Activated naive CD8-positive, alpha-beta T cell (primary cell): ENCODE results near the gene POLE2.
"Not testable (repeated sequence)": the region's sequence is repeated elsewhere in the genome, so short reads cannot be mapped to it uniquely, and the experiment has no call there.

ENCODE experiments used
- H3K27ac Mint-ChIP-seq: one replicate; pipeline ENCODE4 v1.8.0; 2021; ENCODE audit warnings: mixed read lengths
- H3K27me3 Mint-ChIP-seq: one replicate; pipeline ENCODE4 v1.8.0; 2021; ENCODE audit warnings: mixed read lengths
- H3K36me3 Mint-ChIP-seq: one replicate; pipeline ENCODE4 v1.8.0; 2021; ENCODE audit warnings: mixed read lengths
- H3K4me1 Mint-ChIP-seq: one replicate; pipeline ENCODE4 v1.8.0; 2021; ENCODE audit warnings: low read depth, mixed read lengths
- H3K4me3 Mint-ChIP-seq: one replicate; pipeline ENCODE4 v1.8.0; 2021; ENCODE audit warnings: mild to moderate bottlenecking, mixed read lengths
- H3K9me3 Mint-ChIP-seq: one replicate; pipeline ENCODE4 v1.8.0; 2021; ENCODE audit warnings: low read depth, mixed read lengths

The POLE2 gene

DNA sequence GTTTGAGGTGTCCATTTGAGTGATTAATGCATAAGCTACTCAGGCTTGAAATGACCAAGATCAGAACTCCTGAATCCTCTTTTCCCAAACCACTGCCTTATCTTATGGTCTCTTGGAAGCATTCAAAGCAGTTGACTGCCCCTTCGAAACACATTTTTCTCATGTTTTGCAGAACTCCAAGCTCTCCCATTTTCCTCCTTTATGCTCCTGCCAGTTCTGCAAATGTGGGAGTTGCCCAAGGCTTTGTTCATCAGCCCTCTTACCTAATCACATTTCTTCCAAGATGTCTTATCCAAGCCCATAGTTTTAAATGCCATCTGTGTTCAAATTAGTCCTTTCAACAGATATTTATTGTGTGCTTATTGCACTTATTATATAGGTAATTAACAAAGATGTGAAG, 51.1 kb downstream of the POLE2 start:
- peak overlapping the region; percentile 98 for H3K4me3 Mint-ChIP-seq
- no peaks in the 10 kb centered on the region for H3K27me3 Mint-ChIP-seq
- peak overlapping the region; percentile 51 for H3K27ac Mint-ChIP-seq
- H3K36me3 Mint-ChIP-seq, result peaks cover 13% of the 10 kb centered on the region
- no peaks in the 10 kb centered on the region for H3K9me3 Mint-ChIP-seq
- peaks cover 52% of the 10 kb centered on the region for H3K4me1 Mint-ChIP-seq

DNA sequence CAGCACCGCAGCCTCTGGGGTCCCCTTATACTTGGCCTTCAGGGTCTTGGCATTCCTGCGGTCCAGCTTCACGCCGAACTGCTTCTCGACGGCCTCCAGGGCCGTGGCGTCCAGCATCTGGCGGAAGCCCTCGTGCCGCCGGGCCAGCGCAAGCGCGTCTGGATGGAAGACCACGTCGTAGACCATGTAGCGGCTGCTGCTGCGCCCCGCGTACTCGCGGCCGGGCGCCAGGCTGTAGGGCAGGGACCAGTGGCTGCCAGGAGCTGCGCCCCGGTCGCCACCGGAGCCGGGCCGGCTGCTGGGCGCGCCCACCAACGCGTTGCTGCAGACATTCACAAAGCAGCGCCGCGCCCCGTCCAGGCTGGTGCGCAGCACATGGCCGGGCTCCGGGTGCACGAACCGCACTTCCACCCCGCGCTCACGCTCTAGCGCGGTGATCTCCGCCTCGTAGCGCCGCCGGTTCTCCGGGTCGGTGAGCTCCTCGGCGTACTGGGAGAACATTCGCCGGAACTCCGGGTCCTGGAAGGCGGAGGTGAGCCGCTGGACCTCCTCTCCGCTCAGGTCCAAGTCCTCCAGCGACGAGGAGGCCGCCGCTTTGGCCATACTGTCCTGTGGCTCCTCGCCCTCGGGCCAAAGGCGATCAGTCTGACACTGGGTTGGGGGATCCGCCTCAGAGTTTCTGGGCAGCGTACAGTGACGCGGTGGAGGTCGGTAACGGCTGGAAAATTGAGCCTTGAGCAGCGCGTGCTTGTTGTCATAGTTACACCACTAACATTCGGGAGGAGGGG, 53.3 kb downstream of the POLE2 start, which contains the start of gene DNAAF2:
TSS of gene DNAAF2 (minus strand) at position 698 of the 788 bp plus-strand sequence. CDS start at position 603, 95 bp downstream.
- peak within 1 kb of the TSS; percentile 98 for H3K4me3 Mint-ChIP-seq
- no peaks in the 10 kb centered on the region for H3K27me3 Mint-ChIP-seq
- no peaks in the 10 kb centered on the region for H3K9me3 Mint-ChIP-seq
- peak within 1 kb of the TSS; percentile 97 for H3K27ac Mint-ChIP-seq
- peaks cover 50% of the 10 kb centered on the region for H3K4me1 Mint-ChIP-seq
- peaks cover 9% of the 10 kb centered on the region for H3K36me3 Mint-ChIP-seq

DNA sequence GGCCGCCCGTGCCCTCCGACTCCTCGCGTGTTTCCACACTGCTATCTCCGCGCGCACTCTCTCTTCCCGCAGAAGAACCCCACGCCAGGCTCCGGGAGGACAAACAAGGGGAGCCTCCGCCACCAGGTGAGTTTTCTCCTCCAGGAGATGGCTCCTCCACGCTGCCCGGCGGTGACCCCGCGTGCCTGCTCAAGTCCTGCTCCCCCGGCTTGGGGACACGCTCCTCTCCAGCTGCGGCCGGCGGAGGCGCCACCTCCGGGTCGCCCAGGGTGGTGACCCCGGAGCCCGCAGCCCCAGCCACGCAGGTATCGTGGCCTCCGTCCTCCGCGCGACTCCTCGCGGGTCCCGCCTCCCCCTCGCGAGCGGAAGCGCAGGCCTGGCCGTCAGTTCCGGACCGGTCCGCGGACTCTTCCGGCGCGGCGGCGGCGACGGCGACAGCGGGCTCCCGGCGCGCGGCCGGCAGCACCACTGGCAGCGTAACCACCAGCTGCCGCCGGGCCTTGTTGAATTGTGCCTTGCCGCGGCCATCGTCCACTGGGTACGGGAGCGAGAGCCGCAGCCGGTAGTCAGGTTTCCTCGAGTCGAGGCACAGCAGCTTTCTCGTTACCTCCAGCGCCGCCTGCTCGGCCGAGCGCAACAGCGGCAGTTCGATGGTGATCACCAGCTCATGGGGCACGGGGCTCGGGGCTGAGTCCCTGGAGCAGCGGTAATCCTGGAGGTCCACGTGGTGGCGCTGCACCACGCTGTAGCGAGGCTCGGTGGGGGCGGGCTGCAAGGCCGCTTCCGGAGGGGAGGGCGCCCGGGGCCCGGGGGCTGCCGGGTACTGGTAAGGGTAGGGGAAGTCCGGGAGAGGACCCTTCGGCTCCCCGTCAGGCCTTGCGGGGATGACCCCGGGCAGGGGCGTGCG, 54.1 kb downstream of the POLE2 start:
- peak overlapping the region; percentile 95 for H3K27ac Mint-ChIP-seq
- no peaks in the 10 kb centered on the region for H3K9me3 Mint-ChIP-seq
- H3K4me3 Mint-ChIP-seq, result peak overlapping the region; percentile 98
- no peaks in the 10 kb centered on the region for H3K27me3 Mint-ChIP-seq
- peaks cover 49% of the 10 kb centered on the region for H3K4me1 Mint-ChIP-seq
- peaks cover 9% of the 10 kb centered on the region for H3K36me3 Mint-ChIP-seq

DNA sequence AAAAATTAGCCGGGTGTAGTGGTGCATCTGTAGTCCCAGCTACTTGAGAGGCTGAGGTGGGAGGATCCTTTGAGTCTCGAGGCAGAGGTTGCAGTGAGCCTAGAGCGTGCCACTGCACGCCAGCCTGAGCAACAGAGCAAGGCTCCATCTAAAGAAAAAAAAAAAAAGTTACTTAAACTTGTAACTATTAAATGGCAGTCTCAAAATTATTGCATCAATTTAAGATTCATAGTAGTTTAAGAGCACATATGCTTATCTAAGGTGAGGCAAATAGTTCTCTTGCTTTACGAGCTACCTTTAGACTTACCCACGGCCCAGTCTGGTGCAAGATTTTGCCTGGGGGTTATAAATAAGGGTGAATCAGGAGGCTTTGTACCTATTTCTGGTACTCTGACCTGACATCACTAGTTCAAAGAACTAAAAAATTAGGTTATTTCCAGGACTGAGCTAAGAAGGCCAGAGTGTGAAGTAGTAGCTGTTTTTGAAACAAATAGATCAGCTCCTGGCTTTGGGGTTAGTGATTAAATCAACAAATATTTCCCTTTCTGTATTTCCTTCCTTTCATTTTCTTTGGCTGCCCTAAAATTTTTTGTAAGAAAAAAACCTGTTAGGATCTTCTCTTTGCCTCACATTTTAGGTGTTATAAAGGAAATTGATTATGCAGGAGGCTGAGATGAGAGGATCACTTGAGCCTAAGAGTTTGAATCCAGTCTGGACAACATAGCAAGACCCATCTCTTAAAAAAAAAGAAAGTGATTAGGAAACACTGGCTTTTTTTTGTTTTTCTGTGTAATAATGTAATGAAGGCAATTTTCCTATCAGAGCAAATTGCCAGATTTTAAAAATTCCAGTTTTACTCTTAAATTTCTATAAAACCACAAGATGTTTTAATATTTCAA, 63.8 kb downstream of the POLE2 start:
- H3K36me3 Mint-ChIP-seq, result peaks cover 3% of the 10 kb centered on the region
- H3K4me1 Mint-ChIP-seq, result peaks cover 59% of the 10 kb centered on the region
- H3K4me3 Mint-ChIP-seq, result peak overlapping the region; percentile 97
- no peaks in the 10 kb centered on the region for H3K27me3 Mint-ChIP-seq
- H3K27ac Mint-ChIP-seq, result peak overlapping the region; percentile 75
- H3K9me3 Mint-ChIP-seq, result no peaks in the 10 kb centered on the region

DNA sequence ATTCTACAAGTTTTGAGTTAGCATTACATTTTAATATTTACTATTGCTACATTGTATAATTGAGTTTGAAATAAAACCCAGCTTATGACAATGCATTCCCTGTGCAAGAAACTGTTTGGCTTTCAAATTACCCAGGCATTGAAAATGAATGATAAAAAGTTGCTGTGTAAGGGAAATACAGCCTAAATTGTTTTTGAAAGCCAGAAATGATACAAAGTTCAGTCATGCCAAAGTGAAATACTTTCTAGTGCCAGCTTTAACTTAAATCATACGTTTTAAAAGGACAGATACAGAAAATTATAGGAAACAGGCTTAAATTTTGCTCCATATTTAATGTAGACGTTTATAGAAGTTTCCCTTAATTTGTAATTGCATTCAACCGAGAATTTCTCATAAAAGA, 64.6 kb downstream of the POLE2 start:
- peaks cover 60% of the 10 kb centered on the region for H3K4me1 Mint-ChIP-seq
- H3K9me3 Mint-ChIP-seq, result no peaks in the 10 kb centered on the region
- peak overlapping the region; percentile 75 for H3K27ac Mint-ChIP-seq
- H3K36me3 Mint-ChIP-seq, result peaks cover 9% of the 10 kb centered on the region
- no peaks in the 10 kb centered on the region for H3K27me3 Mint-ChIP-seq
- peak overlapping the region; percentile 97 for H3K4me3 Mint-ChIP-seq

DNA sequence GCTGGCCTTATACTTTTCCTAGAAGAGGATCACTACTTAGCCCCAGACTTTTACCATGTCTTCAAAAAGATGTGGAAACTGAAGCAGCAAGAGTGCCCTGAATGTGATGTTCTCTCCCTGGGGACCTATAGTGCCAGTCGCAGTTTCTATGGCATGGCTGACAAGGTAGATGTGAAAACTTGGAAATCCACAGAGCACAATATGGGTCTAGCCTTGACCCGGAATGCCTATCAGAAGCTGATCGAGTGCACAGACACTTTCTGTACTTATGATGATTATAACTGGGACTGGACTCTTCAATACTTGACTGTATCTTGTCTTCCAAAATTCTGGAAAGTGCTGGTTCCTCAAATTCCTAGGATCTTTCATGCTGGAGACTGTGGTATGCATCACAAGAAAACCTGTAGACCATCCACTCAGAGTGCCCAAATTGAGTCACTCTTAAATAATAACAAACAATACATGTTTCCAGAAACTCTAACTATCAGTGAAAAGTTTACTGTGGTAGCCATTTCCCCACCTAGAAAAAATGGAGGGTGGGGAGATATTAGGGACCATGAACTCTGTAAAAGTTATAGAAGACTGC, 65.9 kb downstream of the POLE2 start:
- Mint-ChIP-seq H3K4me1 (peaks cover 65% of the 10 kb centered on the region), H3K27ac (peak overlapping the region; percentile 84), H3K36me3 (peaks cover 16% of the 10 kb centered on the region), H3K4me3 (peak overlapping the region; percentile 97), H3K9me3 (no peaks in the 10 kb centered on the region), H3K27me3 (no peaks in the 10 kb centered on the region)

DNA sequence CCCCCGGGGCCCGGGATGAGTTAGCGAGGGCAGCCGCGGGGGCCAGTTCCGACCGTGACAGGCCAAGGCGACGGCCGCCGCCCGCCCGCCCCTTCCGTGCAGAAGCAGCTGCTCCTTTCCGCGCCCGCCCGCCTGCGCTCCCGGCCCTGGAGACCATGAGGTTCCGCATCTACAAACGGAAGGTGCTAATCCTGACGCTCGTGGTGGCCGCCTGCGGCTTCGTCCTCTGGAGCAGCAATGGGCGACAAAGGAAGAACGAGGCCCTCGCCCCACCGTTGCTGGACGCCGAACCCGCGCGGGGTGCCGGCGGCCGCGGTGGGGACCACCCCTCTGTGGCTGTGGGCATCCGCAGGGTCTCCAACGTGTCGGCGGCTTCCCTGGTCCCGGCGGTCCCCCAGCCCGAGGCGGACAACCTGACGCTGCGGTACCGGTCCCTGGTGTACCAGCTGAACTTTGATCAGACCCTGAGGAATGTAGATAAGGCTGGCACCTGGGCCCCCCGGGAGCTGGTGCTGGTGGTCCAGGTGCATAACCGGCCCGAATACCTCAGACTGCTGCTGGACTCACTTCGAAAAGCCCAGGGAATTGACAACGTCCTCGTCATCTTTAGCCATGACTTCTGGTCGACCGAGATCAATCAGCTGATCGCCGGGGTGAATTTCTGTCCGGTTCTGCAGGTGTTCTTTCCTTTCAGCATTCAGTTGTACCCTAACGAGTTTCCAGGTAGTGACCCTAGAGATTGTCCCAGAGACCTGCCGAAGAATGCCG, 66.7 kb downstream of the POLE2 start:
- Mint-ChIP-seq H3K4me3 (peak overlapping the region; percentile 97), H3K27me3 (no peaks in the 10 kb centered on the region), H3K27ac (peak overlapping the region; percentile 84), H3K9me3 (no peaks in the 10 kb centered on the region), H3K4me1 (peaks cover 66% of the 10 kb centered on the region), H3K36me3 (peaks cover 14% of the 10 kb centered on the region)

DNA sequence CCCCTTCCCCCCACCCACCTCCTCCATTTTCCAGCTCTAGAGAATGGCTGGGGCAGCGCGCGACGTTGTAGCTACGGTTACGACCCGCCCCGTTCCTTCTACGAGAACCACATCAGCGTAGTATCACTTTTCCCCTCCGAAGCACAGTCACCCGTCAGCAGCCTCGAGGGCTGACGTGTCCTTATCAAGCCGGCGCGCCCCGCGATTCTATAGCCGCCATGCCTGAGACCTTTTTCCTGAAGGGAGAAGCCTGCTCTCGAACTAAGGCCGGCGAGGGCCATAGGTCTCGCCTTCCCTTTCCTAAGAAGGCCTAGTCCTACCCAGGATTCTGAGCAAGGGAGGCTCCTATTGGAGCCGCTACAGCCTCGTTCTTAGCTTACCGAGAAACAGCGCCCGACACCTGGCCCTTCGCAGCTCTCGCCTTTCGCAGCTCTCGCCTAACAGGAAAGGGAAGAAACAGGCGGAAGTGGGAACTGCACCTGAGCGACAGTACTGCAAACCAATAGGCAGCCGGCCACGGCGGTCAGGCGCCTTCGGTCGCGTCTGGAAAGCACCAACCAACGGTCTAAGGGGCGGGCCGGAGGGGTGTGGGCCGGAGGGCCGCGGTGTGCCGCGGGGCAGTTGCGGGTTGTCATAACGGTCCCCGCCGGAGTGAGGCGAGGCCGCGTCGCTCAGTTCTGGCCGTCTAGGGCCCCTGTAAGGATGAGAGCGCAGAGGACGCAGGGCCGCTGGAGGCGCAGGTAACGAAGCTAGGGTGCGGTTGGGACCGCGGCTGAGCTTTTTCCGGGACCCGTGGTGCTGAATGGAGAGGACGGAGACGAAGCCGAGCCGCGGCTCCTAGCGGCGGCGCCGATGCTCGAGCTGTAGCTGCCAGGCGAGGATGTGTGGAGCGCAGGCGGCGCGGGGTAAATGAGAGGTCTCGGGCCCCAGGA, 67.6 kb downstream of the POLE2 start, which contains the start of the genes MGAT2 and RPL36AL:
TSS of gene MGAT2 (plus strand) at position 618 of the 932 bp plus-strand sequence. CDS start 470 bp downstream, outside the sequence.
TSS of gene RPL36AL (minus strand) at position 445 of the 932 bp plus-strand sequence. CDS start 1,522 bp downstream, outside the sequence.
- Mint-ChIP-seq H3K27ac (peak within 1 kb of the TSS; percentile 98), H3K36me3 (peaks cover 14% of the 10 kb centered on the region), H3K27me3 (no peaks in the 10 kb centered on the region), H3K4me3 (peak within 1 kb of the TSS; percentile 97), H3K9me3 (no peaks in the 10 kb centered on the region), H3K4me1 (peaks cover 62% of the 10 kb centered on the region)

DNA sequence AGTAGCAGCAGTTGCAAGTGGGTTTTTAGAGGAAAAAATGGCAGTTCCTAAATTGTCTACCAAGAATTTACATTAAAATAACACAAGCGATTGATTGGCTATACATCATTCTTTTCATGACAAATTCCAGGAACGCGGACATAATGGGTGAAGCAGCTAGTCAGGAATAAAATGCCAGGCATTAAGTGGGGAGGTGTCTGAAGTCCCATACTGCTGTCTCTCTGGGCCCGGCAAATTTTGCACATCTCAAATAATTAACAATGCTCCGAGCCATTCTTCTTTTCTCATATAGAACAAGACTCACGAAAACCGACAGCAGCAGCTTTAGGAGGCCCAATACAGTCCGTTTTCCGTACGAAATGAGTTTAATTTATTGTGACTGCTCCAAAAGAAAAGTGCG, 68.3 kb downstream of the POLE2 start:
- Mint-ChIP-seq H3K4me1 (peaks cover 58% of the 10 kb centered on the region), H3K27ac (peak overlapping the region; percentile 98), H3K9me3 (no peaks in the 10 kb centered on the region), H3K36me3 (peaks cover 14% of the 10 kb centered on the region), H3K4me3 (peak overlapping the region; percentile 97), H3K27me3 (no peaks in the 10 kb centered on the region)

DNA sequence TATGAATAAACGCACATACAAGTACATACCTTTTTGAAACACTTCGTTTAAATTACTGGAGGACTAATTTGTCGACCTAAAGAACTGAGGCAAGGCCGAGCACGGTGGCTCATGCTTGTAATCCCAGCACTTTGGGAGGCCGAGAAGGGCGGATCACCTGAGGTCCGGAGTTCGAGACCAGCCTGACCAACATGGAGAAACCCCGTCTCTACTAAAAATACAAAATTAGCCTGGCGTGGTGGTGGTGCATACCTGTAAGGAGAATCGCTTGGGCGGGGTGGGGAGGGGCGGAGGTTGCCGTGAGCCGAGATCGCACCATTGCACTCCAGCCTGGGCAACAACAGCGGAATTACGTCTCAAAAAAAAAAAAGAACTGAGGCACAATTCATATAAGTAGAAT, 68.7 kb downstream of the POLE2 start:
- H3K4me1 Mint-ChIP-seq, result peaks cover 56% of the 10 kb centered on the region
- not testable (repeated sequence) for H3K27me3 Mint-ChIP-seq, H3K9me3 Mint-ChIP-seq
- H3K4me3 Mint-ChIP-seq, result peak overlapping the region; percentile 97
- peaks cover 15% of the 10 kb centered on the region for H3K36me3 Mint-ChIP-seq
- peak overlapping the region; percentile 98 for H3K27ac Mint-ChIP-seq

DNA sequence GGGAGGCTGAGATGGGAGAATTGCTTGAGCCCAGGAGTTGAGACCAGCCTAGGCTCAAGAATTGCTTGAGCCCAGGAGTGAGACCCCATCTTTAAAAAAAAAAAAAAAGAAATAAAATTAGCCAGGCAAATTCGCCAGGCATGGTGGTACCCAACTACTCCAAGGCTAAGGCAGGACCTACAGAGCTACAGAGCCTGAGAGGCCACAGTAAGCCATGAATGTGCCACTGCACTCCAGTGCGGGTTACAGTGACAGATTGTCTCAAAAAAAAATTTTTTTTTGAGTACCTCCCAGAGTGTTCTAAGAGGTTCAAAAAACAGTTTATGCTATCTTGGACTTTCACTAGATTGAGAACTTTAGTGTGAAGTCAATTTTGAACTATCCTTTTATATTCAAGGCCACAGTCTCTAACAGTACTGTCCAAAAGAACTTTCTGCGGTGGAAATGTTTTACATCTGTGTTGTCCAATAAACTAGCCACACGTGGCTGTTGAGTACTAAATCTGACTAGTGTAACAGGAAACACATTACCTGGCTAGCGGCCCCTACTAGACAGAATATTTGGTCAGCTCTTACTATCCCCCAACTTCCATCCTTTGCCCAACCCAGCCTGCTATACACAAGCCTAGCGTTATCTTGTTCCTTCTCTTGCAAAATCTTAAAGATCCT, 70.0 kb downstream of the POLE2 start:
- Mint-ChIP-seq H3K27ac (peak overlapping the region; percentile 47), H3K36me3 (peaks cover 16% of the 10 kb centered on the region), H3K27me3 (no peaks in the 10 kb centered on the region), H3K4me3 (peak overlapping the region; percentile 97), H3K4me1 (peaks cover 43% of the 10 kb centered on the region), H3K9me3 (no peaks in the 10 kb centered on the region)

DNA sequence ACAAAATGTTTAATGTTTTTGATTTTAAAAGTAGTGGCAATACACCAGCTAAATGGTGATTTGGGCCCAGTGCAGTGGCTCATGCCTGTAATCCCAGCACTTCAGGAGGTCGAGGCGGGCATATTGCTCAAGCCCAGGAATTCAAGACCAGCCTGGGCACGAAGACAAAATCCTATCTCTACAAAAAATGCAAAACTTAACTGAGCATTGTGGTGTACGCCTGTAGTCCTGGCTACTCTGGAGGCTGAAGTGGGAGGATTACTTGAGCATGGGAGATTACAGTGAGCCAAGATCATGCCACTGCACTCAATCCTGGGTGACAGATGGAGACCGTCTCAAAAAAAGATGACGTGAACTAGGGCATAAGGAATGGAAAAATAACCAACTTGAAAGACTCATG, 72.2 kb downstream of the POLE2 start:
- no peak overlapping the region for H3K4me3 Mint-ChIP-seq
- peaks cover 28% of the 10 kb centered on the region for H3K4me1 Mint-ChIP-seq
- no peaks in the 10 kb centered on the region for H3K27me3 Mint-ChIP-seq
- H3K36me3 Mint-ChIP-seq, result peaks cover 16% of the 10 kb centered on the region
- H3K27ac Mint-ChIP-seq, result no peak overlapping the region
- H3K9me3 Mint-ChIP-seq, result no peaks in the 10 kb centered on the region
